22Rv1 (cell line): ENCODE results near the gene ESR1.

Experiments
- ZFX ChIP-seq: fragments of 450-650 bp; IDR thresholded peaks from 2 replicates; pipeline ENCODE4 v1.6.1; 2017; ENCODE audit warnings: antibody characterized with exemption, borderline replicate concordance
- TF ChIP-seq, protein P1 (sequence below): fragments of 450-650 bp; IDR thresholded peaks from 2 replicates; pipeline ENCODE4 v1.5.1; 2017; ENCODE audit warnings: mild to moderate bottlenecking

DNA sequence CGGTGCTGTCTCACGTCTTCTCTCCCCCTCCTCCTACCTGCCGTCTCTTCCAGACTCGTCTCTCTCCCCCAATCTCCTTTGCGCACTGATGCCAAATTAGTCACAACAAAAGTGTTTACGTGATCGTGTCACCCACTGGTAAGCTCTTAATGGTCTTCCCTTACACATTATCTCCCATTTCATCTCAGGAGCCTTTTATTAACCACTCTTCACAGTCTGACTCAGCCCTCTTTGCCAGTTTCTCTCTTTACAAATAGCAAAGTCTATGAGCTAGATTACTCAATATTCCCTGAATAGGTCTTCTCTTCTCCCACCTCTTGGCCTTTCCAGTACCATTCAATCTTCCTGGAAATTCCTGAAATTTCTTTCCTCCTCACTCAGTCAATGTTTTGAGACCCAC, 247.0 kb downstream of the ESR1 start:
- TF ChIP-seq, protein P1, sequence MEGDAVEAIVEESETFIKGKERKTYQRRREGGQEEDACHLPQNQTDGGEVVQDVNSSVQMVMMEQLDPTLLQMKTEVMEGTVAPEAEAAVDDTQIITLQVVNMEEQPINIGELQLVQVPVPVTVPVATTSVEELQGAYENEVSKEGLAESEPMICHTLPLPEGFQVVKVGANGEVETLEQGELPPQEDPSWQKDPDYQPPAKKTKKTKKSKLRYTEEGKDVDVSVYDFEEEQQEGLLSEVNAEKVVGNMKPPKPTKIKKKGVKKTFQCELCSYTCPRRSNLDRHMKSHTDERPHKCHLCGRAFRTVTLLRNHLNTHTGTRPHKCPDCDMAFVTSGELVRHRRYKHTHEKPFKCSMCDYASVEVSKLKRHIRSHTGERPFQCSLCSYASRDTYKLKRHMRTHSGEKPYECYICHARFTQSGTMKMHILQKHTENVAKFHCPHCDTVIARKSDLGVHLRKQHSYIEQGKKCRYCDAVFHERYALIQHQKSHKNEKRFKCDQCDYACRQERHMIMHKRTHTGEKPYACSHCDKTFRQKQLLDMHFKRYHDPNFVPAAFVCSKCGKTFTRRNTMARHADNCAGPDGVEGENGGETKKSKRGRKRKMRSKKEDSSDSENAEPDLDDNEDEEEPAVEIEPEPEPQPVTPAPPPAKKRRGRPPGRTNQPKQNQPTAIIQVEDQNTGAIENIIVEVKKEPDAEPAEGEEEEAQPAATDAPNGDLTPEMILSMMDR, result no peak
- no peak for TF ChIP-seq ZFX
